GM12801 (cell line): Measurements from ENCODE around the gene SGTA.

Source experiments
- CTCF ChIP-seq: IDR thresholded peaks from one replicate; pipeline ENCODE4 v1.5.1; 2011; ENCODE audit warnings: control low read depth; ENCODE audit not compliant: insufficient read length; ENCODE audit errors: extremely low read depth

SGTA gene

GRCh38 chr19:2787115-2787514, 4.0 kb upstream of the SGTA start:
- TF ChIP-seq CTCF: no peak

GRCh38 chr19:2785244-2785997, 2.3 kb upstream of the SGTA start, which contains the start of gene THOP1:
Gene THOP1, plus strand, starts transcription at chr19:2785503. Its CDS starts 160 bp downstream, at chr19:2785663.
- no peak for TF ChIP-seq CTCF

GRCh38 chr19:2783781-2784145, 690 bp upstream of the SGTA start:
- no peak for TF ChIP-seq CTCF

- no peak for TF ChIP-seq CTCF
These were observed 641 bp downstream of the SGTA start for GRCh38 chr19:2782329-2782935.

- no peak for TF ChIP-seq CTCF
These were observed 2.8 kb downstream of the SGTA start for GRCh38 chr19:2780284-2780683.

- no peak for TF ChIP-seq CTCF
These were observed 3.8 kb downstream of the SGTA start for GRCh38 chr19:2779121-2779740.

- no peak for TF ChIP-seq CTCF
These were observed 5.0 kb downstream of the SGTA start for GRCh38 chr19:2777952-2778683.
